Omental fat pad (tissue), 4 donors: ENCODE results near the gene SERTM2. TPM values are rescaled to one million over a fixed set of nuclear protein-coding genes. Genes with fewer than 3 reads are reported as not detected.
A peak's percentile ranks its signal among the peaks of the same experiment; 100 is the strongest.

ENCODE experiments used
- ATAC-seq: fragments of 150-250 bp; one replicate; pipeline ENCODE4 v1.9.1; 2016; ENCODE audit warnings: mild to moderate bottlenecking, moderate library complexity; ENCODE audit not compliant: low FRiP score
- DNase-seq: peaks from one replicate; pipeline ENCODE4 v3.0.0-alpha.2; 2019; ENCODE audit warnings: low spot score
- total RNA-seq, 4 donors: library from RNA; depleted of rRNA; stranded (reverse); fragments of >200 nt; gene quantifications; one replicate each; pipeline ENCODE4 v1.1.0, GENCODE V29; 2016
- TF ChIP-seq, protein P1 (sequence below), 3 donors: fragments of 450-650 bp; IDR thresholded peaks; one replicate each; pipeline ENCODE4 v1.5.1; 2016 to 2017; ENCODE audit warnings: antibody characterized with exemption in 3 of 3, mild to moderate bottlenecking in 3 of 3, moderate library complexity in 2 of 3

The SERTM2 gene
- total RNA-seq: not detected

GRCh38 chrX:111511477-111511876, at the start of gene SERTM2:
SERTM2 (plus strand) TSS chrX:111511645; CDS start chrX:111518858, 7,213 bp downstream.
- DNase-seq (no peak), ATAC-seq (peak; percentile 75)
- TF ChIP-seq, protein P1, sequence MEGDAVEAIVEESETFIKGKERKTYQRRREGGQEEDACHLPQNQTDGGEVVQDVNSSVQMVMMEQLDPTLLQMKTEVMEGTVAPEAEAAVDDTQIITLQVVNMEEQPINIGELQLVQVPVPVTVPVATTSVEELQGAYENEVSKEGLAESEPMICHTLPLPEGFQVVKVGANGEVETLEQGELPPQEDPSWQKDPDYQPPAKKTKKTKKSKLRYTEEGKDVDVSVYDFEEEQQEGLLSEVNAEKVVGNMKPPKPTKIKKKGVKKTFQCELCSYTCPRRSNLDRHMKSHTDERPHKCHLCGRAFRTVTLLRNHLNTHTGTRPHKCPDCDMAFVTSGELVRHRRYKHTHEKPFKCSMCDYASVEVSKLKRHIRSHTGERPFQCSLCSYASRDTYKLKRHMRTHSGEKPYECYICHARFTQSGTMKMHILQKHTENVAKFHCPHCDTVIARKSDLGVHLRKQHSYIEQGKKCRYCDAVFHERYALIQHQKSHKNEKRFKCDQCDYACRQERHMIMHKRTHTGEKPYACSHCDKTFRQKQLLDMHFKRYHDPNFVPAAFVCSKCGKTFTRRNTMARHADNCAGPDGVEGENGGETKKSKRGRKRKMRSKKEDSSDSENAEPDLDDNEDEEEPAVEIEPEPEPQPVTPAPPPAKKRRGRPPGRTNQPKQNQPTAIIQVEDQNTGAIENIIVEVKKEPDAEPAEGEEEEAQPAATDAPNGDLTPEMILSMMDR (IDR thresholded peaks at IDR 0.05): no peak

- ATAC-seq (no peak), DNase-seq (no peak)
- TF ChIP-seq, protein P1 (IDR thresholded peaks at IDR 0.05): no peak
These were observed 45.8 kb upstream of the SERTM2 start for GRCh38 chrX:111465669-111466068.

GRCh38 chrX:111467896-111468295, 43.5 kb upstream of the SERTM2 start:
- ATAC-seq: no peak
- DNase-seq: no peak
- TF ChIP-seq, protein P1 (IDR thresholded peaks at IDR 0.05): no peak

DNA sequence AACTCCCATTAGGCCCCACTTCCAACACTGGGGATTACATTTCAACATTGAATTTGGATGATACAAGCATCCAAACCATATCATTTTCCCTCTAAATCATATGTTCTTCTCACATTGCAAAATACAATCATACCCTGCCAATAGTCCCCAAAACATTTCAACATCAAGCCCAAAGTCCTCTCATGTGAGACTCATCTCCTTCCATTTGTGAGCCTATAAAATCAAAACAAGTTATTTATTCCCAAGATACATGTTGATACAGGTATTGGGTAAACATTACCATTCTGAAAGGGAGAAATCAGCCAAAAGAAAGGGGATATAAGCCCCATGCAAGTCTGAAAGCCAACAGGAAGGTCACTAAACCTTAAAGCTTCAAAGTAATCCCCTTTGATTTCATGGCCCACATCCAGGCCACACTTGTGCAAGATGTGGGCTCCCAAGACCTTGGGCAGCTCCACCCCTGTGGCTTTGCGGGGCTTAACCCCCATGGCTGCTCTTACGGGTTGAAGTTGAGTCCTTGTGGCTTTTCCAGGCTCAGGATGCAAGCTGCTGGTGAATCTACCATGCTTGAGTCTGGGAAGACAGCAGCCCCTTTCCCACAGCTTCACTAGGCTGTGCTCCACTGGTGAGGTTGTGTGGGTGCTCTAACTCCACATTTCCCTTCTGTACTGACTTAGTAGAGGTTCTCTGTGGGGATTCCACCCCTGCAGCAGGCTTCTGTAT, 40.6 kb upstream of the SERTM2 start:
- TF ChIP-seq, protein P1 (IDR thresholded peaks at IDR 0.05): no peak
- DNase-seq (no peak), ATAC-seq (no peak)

GRCh38 chrX:111481896-111482295, 29.5 kb upstream of the SERTM2 start:
- no peak for ATAC-seq
- TF ChIP-seq, protein P1 (IDR thresholded peaks at IDR 0.05): no peak
- DNase-seq: no peak

GRCh38 chrX:111483135-111483534, 28.3 kb upstream of the SERTM2 start:
- DNase-seq: no peak
- TF ChIP-seq, protein P1 (IDR thresholded peaks at IDR 0.05): no peak
- ATAC-seq: no peak

DNA sequence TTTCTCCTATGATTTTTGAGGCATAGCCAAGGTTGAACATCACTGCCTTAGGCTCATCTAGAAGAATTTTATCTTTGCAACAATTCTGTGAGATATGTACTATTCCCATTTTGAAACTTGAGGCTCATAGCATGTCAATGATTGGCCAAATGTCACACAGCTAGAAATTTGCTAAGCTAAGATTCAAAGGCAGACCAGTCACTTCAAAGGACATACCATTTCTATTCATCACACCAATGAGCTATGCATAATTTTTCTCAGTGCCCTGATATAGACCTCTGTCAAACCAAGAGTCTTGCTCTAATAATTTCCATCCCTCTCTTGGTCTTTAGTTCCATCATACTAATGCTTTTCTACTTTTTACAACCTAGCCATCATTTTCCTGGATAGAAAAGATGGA, 27.6 kb upstream of the SERTM2 start:
- no peak for ATAC-seq
- no peak for DNase-seq
- TF ChIP-seq, protein P1 (IDR thresholded peaks at IDR 0.05): no peak
